HG03175 (cell line): ENCODE results near the gene CCDC24.

Experiments used
- ATAC-seq: cut with Tn5 transposase; IDR thresholded peaks from one replicate; pipeline ENCODE4 v1.9.1; 2021; ENCODE audit warnings: mild to moderate bottlenecking, moderate library complexity; ENCODE audit not compliant: unreplicated experiment

CCDC24 gene

GRCh38 chr1:44021156-44021555 is 29.8 kb downstream of the CCDC24 start:
- no peak for ATAC-seq

- ATAC-seq, result no peak
Observed at GRCh38 chr1:44021581-44022321, 30.4 kb downstream of the CCDC24 start.

- ATAC-seq, result no peak
Observed at GRCh38 chr1:44024031-44024902, 32.9 kb downstream of the CCDC24 start.

- ATAC-seq, result no peak
Observed at GRCh38 chr1:44024903-44025525, 33.6 kb downstream of the CCDC24 start.

GRCh38 chr1:44025816-44026215 is 34.4 kb downstream of the CCDC24 start:
- ATAC-seq, result no peak

- no peak for ATAC-seq
Observed at GRCh38 chr1:44027320-44027719, 35.9 kb downstream of the CCDC24 start.

- peak; percentile 22 for ATAC-seq
Observed at GRCh38 chr1:44029260-44029910, 38.0 kb downstream of the CCDC24 start.

GRCh38 chr1:44029911-44030604 is 38.7 kb downstream of the CCDC24 start:
- peak; percentile 89 for ATAC-seq

GRCh38 chr1:44030605-44031251 is 39.3 kb downstream of the CCDC24 start:
- peak; percentile 20 for ATAC-seq

- ATAC-seq, result no peak
Observed at GRCh38 chr1:44031252-44032169, 40.1 kb downstream of the CCDC24 start, which contains the start of gene SLC6A9. Gene SLC6A9, minus strand, starts transcription at chr1:44031462. Its CDS starts 7,185 bp downstream, at chr1:44024277.

GRCh38 chr1:44032170-44032790 is 40.9 kb downstream of the CCDC24 start:
- ATAC-seq, result no peak

- ATAC-seq, result no peak
Observed at GRCh38 chr1:44033041-44033575, 41.7 kb downstream of the CCDC24 start.

GRCh38 chr1:44033756-44034155 is 42.4 kb downstream of the CCDC24 start:
- no peak for ATAC-seq

GRCh38 chr1:44034423-44034822 is 43.0 kb downstream of the CCDC24 start:
- no peak for ATAC-seq

GRCh38 chr1:44034976-44035716 is 43.7 kb downstream of the CCDC24 start:
- no peak for ATAC-seq

GRCh38 chr1:44035726-44036408 is 44.5 kb downstream of the CCDC24 start:
- no peak for ATAC-seq
